ENCODE measurements around the gene EMB. TPM values are rescaled to one million over a fixed set of nuclear protein-coding genes. Genes with fewer than 3 reads are reported as not detected.
"Not testable (repeated sequence)": the region's sequence is repeated elsewhere in the genome, so short reads cannot be mapped to it uniquely, and the experiment has no call there.

EMB gene
- total and polyA plus RNA-seq, 4 donors, result 7.6 to 25.1 (median 16.9) TPM

GRCh38 chr5:50384381-50384780 is 56.7 kb downstream of the EMB start:
- H3K36me3 ChIP-seq (ENCODE audit: control insufficient read depth in 4 of 4, insufficient read depth in 4 of 4, low read length in 4 of 4); H3K4me1 ChIP-seq (ENCODE audit: control insufficient read depth in 5 of 5, insufficient read depth in 5 of 5, low read length in 5 of 5); H3K4me3 ChIP-seq; H3K27ac ChIP-seq (ENCODE audit: low read depth in 1 of 2, low read length in 1 of 2); H3K27me3 ChIP-seq (ENCODE audit: control insufficient read depth in 3 of 3, insufficient read depth in 3 of 3, low read length in 2 of 3); DNase-seq; H3K9ac ChIP-seq (ENCODE audit: insufficient read depth in 1 of 2, low read length in 2 of 2); ATAC-seq (ENCODE audit: insufficient read depth, low FRiP score): not testable (repeated sequence)
- peaks cover 0 to 11% (median 2%) of the 10 kb centered on the region in 4 donors for H3K9me3 ChIP-seq (ENCODE audit: control insufficient read depth in 4 of 4, insufficient read depth in 3 of 4, low read length in 3 of 4)
- 53 to 54% methylated on average over 2 of the region's 2 CpGs for WGBS, 2 donors

- H3K27ac ChIP-seq (ENCODE audit: low read depth in 1 of 2, low read length in 1 of 2); H3K36me3 ChIP-seq (ENCODE audit: control insufficient read depth in 4 of 4, insufficient read depth in 4 of 4, low read length in 4 of 4); H3K4me1 ChIP-seq (ENCODE audit: control insufficient read depth in 5 of 5, insufficient read depth in 5 of 5, low read length in 5 of 5); DNase-seq; H3K4me3 ChIP-seq; ATAC-seq (ENCODE audit: insufficient read depth, low FRiP score); H3K9me3 ChIP-seq (ENCODE audit: control insufficient read depth in 4 of 4, insufficient read depth in 3 of 4, low read length in 3 of 4); H3K27me3 ChIP-seq (ENCODE audit: control insufficient read depth in 3 of 3, insufficient read depth in 3 of 3, low read length in 2 of 3); H3K9ac ChIP-seq (ENCODE audit: insufficient read depth in 1 of 2, low read length in 2 of 2): not testable (repeated sequence)
- WGBS, 2 donors, result 92 to 94% methylated on average over 10 to 11 of the region's 11 CpGs
These were observed 64.4 kb downstream of the EMB start for GRCh38 chr5:50376696-50377095.

- not testable (repeated sequence) for H3K36me3 ChIP-seq (ENCODE audit: control insufficient read depth in 4 of 4, insufficient read depth in 4 of 4, low read length in 4 of 4); H3K4me1 ChIP-seq (ENCODE audit: control insufficient read depth in 5 of 5, insufficient read depth in 5 of 5, low read length in 5 of 5); H3K27me3 ChIP-seq (ENCODE audit: control insufficient read depth in 3 of 3, insufficient read depth in 3 of 3, low read length in 2 of 3); H3K27ac ChIP-seq (ENCODE audit: low read depth in 1 of 2, low read length in 1 of 2); ATAC-seq (ENCODE audit: insufficient read depth, low FRiP score); H3K9ac ChIP-seq (ENCODE audit: insufficient read depth in 1 of 2, low read length in 2 of 2); DNase-seq; H3K4me3 ChIP-seq
- WGBS, 2 donors, result 84 to 94% methylated on average over 15 to 16 of the region's 16 CpGs
- H3K9me3 ChIP-seq (ENCODE audit: control insufficient read depth in 4 of 4, insufficient read depth in 3 of 4, low read length in 3 of 4), result peaks cover 0 to 11% (median 2%) of the 10 kb centered on the region in 4 donors
These were observed 71.6 kb downstream of the EMB start for GRCh38 chr5:50369287-50370033.

- H3K9ac ChIP-seq (ENCODE audit: insufficient read depth in 1 of 2, low read length in 2 of 2), result no peak overlapping the region
- no peak overlapping the region for H3K27ac ChIP-seq (ENCODE audit: low read depth in 1 of 2, low read length in 1 of 2)
- H3K27me3 ChIP-seq (ENCODE audit: control insufficient read depth in 3 of 3, insufficient read depth in 3 of 3, low read length in 2 of 3), result no peaks in the 10 kb centered on the region
- 51 to 59% methylated on average over 8 of the region's 8 CpGs for WGBS, 2 donors
- peaks cover 0 to 11% (median 1%) of the 10 kb centered on the region in 4 donors for H3K9me3 ChIP-seq (ENCODE audit: control insufficient read depth in 4 of 4, insufficient read depth in 3 of 4, low read length in 3 of 4)
- TF ChIP-seq CTCF (IDR thresholded peaks at IDR 0.05; ENCODE audit: control extremely low read depth, extremely low read depth), result no peak
- ATAC-seq (ENCODE audit: insufficient read depth, low FRiP score) (peak; percentile 66), DNase-seq (no peak)
- H3K4me3 ChIP-seq, result no peak overlapping the region
- no peaks in the 10 kb centered on the region for H3K4me1 ChIP-seq (ENCODE audit: control insufficient read depth in 5 of 5, insufficient read depth in 5 of 5, low read length in 5 of 5)
- no peaks in the 10 kb centered on the region for H3K36me3 ChIP-seq (ENCODE audit: control insufficient read depth in 4 of 4, insufficient read depth in 4 of 4, low read length in 4 of 4)
These were observed 75.4 kb downstream of the EMB start for GRCh38 chr5:50365426-50366251.

GRCh38 chr5:50364535-50365309 is 76.4 kb downstream of the EMB start:
- WGBS, 2 donors, result 62 to 65% methylated on average over 6 of the region's 6 CpGs
- not testable (repeated sequence) for H3K36me3 ChIP-seq (ENCODE audit: control insufficient read depth in 4 of 4, insufficient read depth in 4 of 4, low read length in 4 of 4); DNase-seq; H3K27me3 ChIP-seq (ENCODE audit: control insufficient read depth in 3 of 3, insufficient read depth in 3 of 3, low read length in 2 of 3); ATAC-seq (ENCODE audit: insufficient read depth, low FRiP score); H3K4me1 ChIP-seq (ENCODE audit: control insufficient read depth in 5 of 5, insufficient read depth in 5 of 5, low read length in 5 of 5); H3K9ac ChIP-seq (ENCODE audit: insufficient read depth in 1 of 2, low read length in 2 of 2); H3K27ac ChIP-seq (ENCODE audit: low read depth in 1 of 2, low read length in 1 of 2); H3K4me3 ChIP-seq
- H3K9me3 ChIP-seq (ENCODE audit: control insufficient read depth in 4 of 4, insufficient read depth in 3 of 4, low read length in 3 of 4), result peaks cover 0 to 11% (median 0%) of the 10 kb centered on the region in 4 donors

Measured in lung (tissue), 12 donors.